ENCODE measurements around the gene MOG. TPM values are rescaled to one million over a fixed set of nuclear protein-coding genes. Genes with fewer than 3 reads are reported as not detected.

MOG gene
- 1 to 10 TPM in 8 of 9 donors, under 1 TPM in 1; 0.50 to 7.4 (median 2.7) TPM for total RNA-seq
- 1 to 10 TPM in 1 of 2 donors, under 1 TPM in 1; 0.19 to 2.9 TPM for polyA plus RNA-seq
- long read RNA-seq, donor 1, partial matches to known transcripts: 0 of 3 reads
- long read RNA-seq, donor 1, other reads (novel, unspliced or antisense): 3 of 3 reads
- long read RNA-seq, donor 2, partial matches to known transcripts: 0 of 2 reads
- long read RNA-seq, donor 2, other reads (novel, unspliced or antisense): 2 of 2 reads
- long read RNA-seq, donor 3, partial matches to known transcripts: 0 of 1 reads
- long read RNA-seq, donor 3, other reads (novel, unspliced or antisense): 1 of 1 reads

- H3K4me1 ChIP-seq: peaks cover 0 to 31% (median 3%) of the 10 kb centered on the region in 12 donors
- no peaks in the 10 kb centered on the region for H3K9me3 ChIP-seq
- TF ChIP-seq POLR2A (IDR thresholded peaks at IDR 0.05): no peak
- no peak for TF ChIP-seq CTCF (IDR thresholded peaks at IDR 0.05)
- DNase-seq: peak in 1 of 5 donors; percentile 51
- ATAC-seq: peak in 3 of 4 donors; percentile 30 to 49 (median 30)
- H3K4me3 ChIP-seq: no peak within 1 kb of the TSS
- intact Hi-C loops (cut with DNase I): loop anchor here in 2 of 10 donors (5.0 to 10.0 kb wide), 2 partner anchors 88 to 96 kb away; no protein-coding TSS in a partner anchor
- WGBS, 4 donors: 35 to 80% (median 62%) methylated on average over 1 to 4 of the region's 4 CpGs
- peaks cover 0 to 6% (median 0%) of the 10 kb centered on the region in 9 donors for H3K27me3 ChIP-seq
- H3K27ac ChIP-seq: peak within 1 kb of the TSS; percentile 66 to 95 (median 81)
- no peaks in the 10 kb centered on the region for H3K36me3 ChIP-seq
Measured at GRCh38 chr6:29656798-29657197, at the start of gene MOG. Gene MOG, plus strand, starts transcription at chr6:29657092. Its CDS starts 118 bp downstream, at chr6:29657210.

GRCh38 chr6:29608131-29608530 lies 48.8 kb upstream of the MOG start:
- Histone ChIP-seq H3K9me3 (no peaks in the 10 kb centered on the region), H3K27me3 (no peaks in the 10 kb centered on the region), H3K4me3 (no peak overlapping the region), H3K4me1 (no peaks in the 10 kb centered on the region), H3K27ac (no peak overlapping the region), H3K36me3 (peaks cover 0 to 98% (median 87%) of the 10 kb centered on the region in 9 donors)
- no peak for TF ChIP-seq POLR2A (IDR thresholded peaks at IDR 0.05)
- no peak for TF ChIP-seq CTCF (IDR thresholded peaks at IDR 0.05)
- DNase-seq (no peak), ATAC-seq (no peak)
- intact Hi-C loops (cut with DNase I): no loop called here

GRCh38 chr6:29610540-29610939 lies 46.4 kb upstream of the MOG start:
- Histone ChIP-seq H3K27ac (no peak overlapping the region), H3K27me3 (no peaks in the 10 kb centered on the region), H3K36me3 (peaks cover 0 to 97% (median 81%) of the 10 kb centered on the region in 9 donors), H3K4me3 (no peak overlapping the region), H3K4me1 (no peaks in the 10 kb centered on the region), H3K9me3 (no peaks in the 10 kb centered on the region)
- ATAC-seq: no peak
- intact Hi-C loops (cut with DNase I): no loop called here
- TF ChIP-seq POLR2A (IDR thresholded peaks at IDR 0.05): no peak
- TF ChIP-seq CTCF (IDR thresholded peaks at IDR 0.05): no peak
- 89 to 97% (median 95%) methylated on average over 4 of the region's 4 CpGs for WGBS, 4 donors
- no peak for DNase-seq

- H3K4me1 ChIP-seq: no peaks in the 10 kb centered on the region
- no peak overlapping the region for H3K4me3 ChIP-seq
- ATAC-seq: no peak
- H3K27ac ChIP-seq: no peak overlapping the region
- intact Hi-C loops (cut with DNase I): no loop called here
- peaks cover 0 to 97% (median 72%) of the 10 kb centered on the region in 9 donors for H3K36me3 ChIP-seq
- H3K9me3 ChIP-seq: no peaks in the 10 kb centered on the region
- no peaks in the 10 kb centered on the region for H3K27me3 ChIP-seq
- TF ChIP-seq CTCF (IDR thresholded peaks at IDR 0.05) (no peak), POLR2A (IDR thresholded peaks at IDR 0.05) (no peak)
- WGBS, 4 donors: 74 to 86% (median 80%) methylated on average over 4 of the region's 4 CpGs
- no peak for DNase-seq
Measured at GRCh38 chr6:29611426-29611825, 45.5 kb upstream of the MOG start.
